ENCODE data around the gene HS6ST2. TPM values are rescaled to one million over a fixed set of nuclear protein-coding genes. Genes with fewer than 3 reads are reported as not detected.

Gene HS6ST2
- total RNA-seq, 1 donor from 2014 or later, result 14.8 TPM

- Mint-ChIP-seq H3K36me3 (ENCODE audit: insufficient read depth) (no peaks in the 10 kb centered on the region), H3K27ac (no peak overlapping the region), H3K9me3 (ENCODE audit: low read depth) (no peaks in the 10 kb centered on the region), H3K27me3 (no peaks in the 10 kb centered on the region), H3K4me3 (ENCODE audit: low read depth) (no peak overlapping the region), H3K4me1 (ENCODE audit: low read depth) (no peaks in the 10 kb centered on the region)
- no peak for TF ChIP-seq CTCF (IDR thresholded peaks at IDR 0.05; ENCODE audit: unreplicated experiment)
- DNase-seq (ENCODE audit: low spot score, unreplicated experiment), result no peak
Measured at GRCh38 chrX:132710656-132711155, 247.7 kb downstream of the HS6ST2 start.

DNA sequence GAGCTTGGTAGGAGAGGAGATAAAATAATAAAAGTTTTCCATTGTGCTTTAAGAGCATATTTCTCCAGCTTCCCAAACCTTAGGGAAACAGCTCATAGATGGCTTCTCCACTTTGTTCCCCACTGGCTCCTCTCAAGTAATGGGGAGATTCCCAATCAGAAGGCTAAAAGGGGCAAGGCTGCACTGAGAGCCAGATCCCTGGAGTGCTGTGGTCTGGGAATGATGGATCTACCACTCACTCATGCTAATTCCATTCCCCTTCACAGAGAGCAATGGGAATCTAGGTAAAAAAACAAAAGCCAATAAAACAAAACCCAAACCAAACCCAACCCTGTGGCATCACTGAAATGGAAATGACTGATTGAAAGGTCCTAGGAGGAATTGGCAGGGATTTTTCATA is 249.9 kb downstream of the HS6ST2 start:
- Mint-ChIP-seq H3K27ac (no peak overlapping the region), H3K36me3 (ENCODE audit: insufficient read depth) (no peaks in the 10 kb centered on the region), H3K4me3 (ENCODE audit: low read depth) (no peak overlapping the region)

GRCh38 chrX:132704769-132705168 is 253.7 kb downstream of the HS6ST2 start:
- no peak overlapping the region for H3K4me3 Mint-ChIP-seq (ENCODE audit: low read depth)
- no peak for TF ChIP-seq CTCF (IDR thresholded peaks at IDR 0.05; ENCODE audit: unreplicated experiment)
- no peak for DNase-seq (ENCODE audit: low spot score, unreplicated experiment)
- no peaks in the 10 kb centered on the region for H3K27me3 Mint-ChIP-seq
- no peaks in the 10 kb centered on the region for H3K9me3 Mint-ChIP-seq (ENCODE audit: low read depth)
- peak overlapping the region; percentile 9 for H3K27ac Mint-ChIP-seq
- no peaks in the 10 kb centered on the region for H3K36me3 Mint-ChIP-seq (ENCODE audit: insufficient read depth)
- peaks cover 3% of the 10 kb centered on the region for H3K4me1 Mint-ChIP-seq (ENCODE audit: low read depth)

More for the DNA sequence above, 249.9 kb downstream of the HS6ST2 start:
- DNase-seq (ENCODE audit: low spot score, unreplicated experiment), result no peak
- TF ChIP-seq CTCF (IDR thresholded peaks at IDR 0.05; ENCODE audit: unreplicated experiment), result no peak
- Mint-ChIP-seq H3K27me3 (no peaks in the 10 kb centered on the region), H3K9me3 (ENCODE audit: low read depth) (no peaks in the 10 kb centered on the region), H3K4me1 (ENCODE audit: low read depth) (peaks cover 3% of the 10 kb centered on the region)

- no peaks in the 10 kb centered on the region for H3K36me3 Mint-ChIP-seq (ENCODE audit: insufficient read depth)
- no peak overlapping the region for H3K27ac Mint-ChIP-seq
- peaks cover 4% of the 10 kb centered on the region for H3K4me1 Mint-ChIP-seq (ENCODE audit: low read depth)
- no peak for DNase-seq (ENCODE audit: low spot score, unreplicated experiment)
- H3K27me3 Mint-ChIP-seq, result peaks cover 14% of the 10 kb centered on the region
- H3K9me3 Mint-ChIP-seq (ENCODE audit: low read depth), result no peaks in the 10 kb centered on the region
- TF ChIP-seq CTCF (IDR thresholded peaks at IDR 0.05; ENCODE audit: unreplicated experiment), result no peak
- no peak overlapping the region for H3K4me3 Mint-ChIP-seq (ENCODE audit: low read depth)
Measured at GRCh38 chrX:132694382-132694781, 264.0 kb downstream of the HS6ST2 start.

DNA sequence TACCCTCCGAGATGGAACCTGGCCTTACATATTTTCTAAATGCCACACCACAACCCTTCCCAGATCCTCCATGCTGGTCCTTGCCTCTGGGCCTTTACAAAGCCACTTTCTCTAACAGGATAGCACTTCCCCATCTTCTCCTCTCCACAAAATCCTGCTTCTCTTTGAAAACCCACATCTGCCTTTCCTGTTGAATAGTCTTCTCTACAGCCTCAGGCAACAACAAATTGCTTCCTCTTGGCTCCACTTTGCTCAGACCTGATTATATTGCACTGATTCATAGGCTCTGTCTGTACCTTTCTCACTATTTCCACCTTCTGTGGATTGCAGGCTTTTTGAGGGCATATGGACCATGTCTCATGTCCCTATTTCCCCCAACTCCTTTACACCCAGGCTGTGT is 265.9 kb downstream of the HS6ST2 start:
- no peak for DNase-seq (ENCODE audit: low spot score, unreplicated experiment)
- Mint-ChIP-seq H3K9me3 (ENCODE audit: low read depth) (no peaks in the 10 kb centered on the region), H3K4me1 (ENCODE audit: low read depth) (peaks cover 7% of the 10 kb centered on the region), H3K27me3 (peaks cover 14% of the 10 kb centered on the region), H3K36me3 (ENCODE audit: insufficient read depth) (no peaks in the 10 kb centered on the region), H3K27ac (no peak overlapping the region), H3K4me3 (ENCODE audit: low read depth) (no peak overlapping the region)
- no peak for TF ChIP-seq CTCF (IDR thresholded peaks at IDR 0.05; ENCODE audit: unreplicated experiment)

Data from progenitor cell of endocrine pancreas (in vitro differentiated cells).